HCT116 (cell line): Measurements from ENCODE around the gene KLK12. TPM values are rescaled to one million over a fixed set of nuclear protein-coding genes. Genes with fewer than 3 reads are reported as not detected.

Source experiments
- ATAC-seq: fragments of 200-7000 bp; cut with Tn5 transposase; 2 replicates; pipeline ENCODE4 v1.9.1; 2020; ENCODE audit warnings: mild to moderate bottlenecking, moderate library complexity
- BruUV-seq: library from RNA; stranded (reverse); fragments of 400-500 nt; replicated peaks from 2 replicates; lab custom pipeline; 2021; lab: Mats Ljungman, UMichigan
- CTCF ChIA-PET: fragments of 300-600 bp; sonication (Branson Sonifier 250); formaldehyde crosslinking; loops from one replicate; lab custom pipeline; 2021; ENCODE audit warnings: antibody characterized with exemption; lab: Charles Lee
- POLR2A ChIA-PET: fragments of 300-600, 350-600 bp; sonication (Branson Sonifier 250); formaldehyde crosslinking; loops from one replicate; lab custom pipeline; 2021; ENCODE audit warnings: antibody characterized with exemption; lab: Charles Lee
- RAD21 ChIA-PET, 2 experiments: fragments of 300-600 bp; sonication (Branson Sonifier 250); formaldehyde crosslinking; loops; one replicate each; lab custom pipeline; 2023; ENCODE audit warnings: low total read pairs in 2 of 2; ENCODE audit not compliant: uncharacterized antibody in 2 of 2, unreplicated experiment in 2 of 2, low non-redundant PET in 1 of 2; lab: Charles Lee
- DNase-seq: peaks from one replicate; pipeline ENCODE4 v3.0.0-alpha.2; 2010; ENCODE audit warnings: low read depth, low spot score
- H2AFZ ChIP-seq: fragments of 200-600 bp; shearing (Covaris generic), sonication (generic); 2 replicates; pipeline ENCODE4 v1.6.1; 2017; ENCODE audit warnings: low read depth, mixed run types, mixed read lengths, antibody characterized with exemption, low read length; ENCODE audit not compliant: poor library complexity, severe bottlenecking
- H3K27ac ChIP-seq: 2 replicates; pipeline ENCODE4 v1.5.1; 2012; ENCODE audit warnings: low read depth, low read length
- H3K27me3 ChIP-seq: fragments of 200-600 bp; sonication (generic); 2 replicates; pipeline ENCODE4 v1.6.1; 2016; ENCODE audit warnings: mixed run types, low read length, mixed read lengths; ENCODE audit not compliant: insufficient read depth
- H3K36me3 ChIP-seq, 2 experiments: fragments of 200-500 bp in 1 of 2; fragments of 200-600 bp in 1 of 2; sonication (Bioruptor generic) in 1 of 2; sonication (generic) in 1 of 2; 2 replicates each; pipeline versions ENCODE4 v1.5.1 to v1.6.1; 2014 to 2016; ENCODE audit warnings: low read length in 2 of 2, inconsistent platforms in 1 of 2, mixed read lengths in 1 of 2, mixed run types in 1 of 2; ENCODE audit not compliant: insufficient read depth in 2 of 2, control insufficient read depth in 1 of 2
- H3K4me1 ChIP-seq, 2 experiments: fragments of 200-600 bp in 1 of 2; sonication (generic) in 1 of 2; 2 replicates each; pipeline versions ENCODE4 v1.5.1 to v1.6.1; 2012 to 2017; ENCODE audit warnings: low read length in 2 of 2, inconsistent platforms in 1 of 2, mild to moderate bottlenecking in 1 of 2, mixed read lengths in 1 of 2, mixed run types in 1 of 2, moderate library complexity in 1 of 2; ENCODE audit not compliant: insufficient read depth in 2 of 2, control insufficient read depth in 1 of 2
- H3K4me2 ChIP-seq: fragments of 200-600 bp; sonication (generic); 2 replicates; pipeline ENCODE4 v1.6.1; 2017; ENCODE audit warnings: mixed run types, low read length, mixed read lengths
- H3K4me3 ChIP-seq, 2 experiments: fragments of 200-600 bp in 1 of 2; sonication (generic) in 1 of 2; replicated peaks in 1 of 2; 2 replicates each; pipeline ENCODE4 v1.5.1; 2011 to 2016; ENCODE audit warnings: low read length in 2 of 2, control low read depth in 1 of 2, low read depth in 1 of 2, mild to moderate bottlenecking in 1 of 2, mixed read lengths in 1 of 2, mixed run types in 1 of 2
- H3K79me2 ChIP-seq: fragments of 200-600 bp; sonication (generic); 2 replicates; pipeline ENCODE4 v1.6.1; 2017; ENCODE audit warnings: mild to moderate bottlenecking, mixed run types, low read length, moderate library complexity, mixed read lengths; ENCODE audit not compliant: insufficient read depth
- H3K9ac ChIP-seq: fragments of 200-600 bp; sonication (generic); 2 replicates; pipeline ENCODE4 v1.6.1; 2016; ENCODE audit warnings: low read length, mixed read lengths
- H3K9me2 ChIP-seq: fragments of 200-600 bp; sonication (generic), shearing (Covaris generic); 2 replicates; pipeline ENCODE4 v1.6.1; 2017; ENCODE audit warnings: mixed run types, mild to moderate bottlenecking, moderate library complexity; ENCODE audit not compliant: insufficient read depth
- H3K9me3 ChIP-seq, 2 experiments: fragments of 200-500 bp in 1 of 2; fragments of 200-600 bp in 1 of 2; sonication (Bioruptor generic) in 1 of 2; sonication (generic) in 1 of 2; 2 replicates each; pipeline ENCODE4 v1.6.1; 2014 to 2017; ENCODE audit warnings: low read length in 2 of 2, mixed read lengths in 2 of 2, inconsistent platforms in 1 of 2, low read depth in 1 of 2, mild to moderate bottlenecking in 1 of 2, mixed run types in 1 of 2, moderate library complexity in 1 of 2; ENCODE audit not compliant: control insufficient read depth in 1 of 2, insufficient read depth in 1 of 2
- H4K20me1 ChIP-seq: fragments of 200-600 bp; sonication (generic), shearing (Covaris generic); 2 replicates; pipeline ENCODE4 v1.6.1; 2017; ENCODE audit warnings: mixed run types, mild to moderate bottlenecking, moderate library complexity; ENCODE audit not compliant: insufficient read depth
- ATF3 ChIP-seq: IDR thresholded peaks from 2 replicates; pipeline ENCODE4 v1.6.1; 2012
- CBX3 ChIP-seq: IDR thresholded peaks from 2 replicates; pipeline ENCODE4 v1.6.1; 2012; ENCODE audit warnings: low read depth
- CEBPB ChIP-seq: IDR thresholded peaks from 2 replicates; pipeline ENCODE4 v1.6.1; 2012; ENCODE audit warnings: low read depth
- CTCF ChIP-seq, 3 experiments: fragments of 200-600 bp in 1 of 3; sonication (generic) in 1 of 3; IDR thresholded peaks in 2 of 3; conservative IDR thresholded peaks in 1 of 3; 2 replicates each; pipeline ENCODE4 v1.5.1; 2012 to 2017; ENCODE audit warnings: low read depth in 2 of 3, low read length in 2 of 3, antibody characterized with exemption in 1 of 3, borderline replicate concordance in 1 of 3, control low read depth in 1 of 3, mild to moderate bottlenecking in 1 of 3, mixed read lengths in 1 of 3, mixed run types in 1 of 3, moderate library complexity in 1 of 3; ENCODE audit not compliant: insufficient read depth in 1 of 3
- ELF1 ChIP-seq: IDR thresholded peaks from 2 replicates; pipeline ENCODE4 v1.6.1; 2012; ENCODE audit warnings: low read depth, borderline replicate concordance
- EZH2 ChIP-seq: fragments of 200-600 bp; sonication (generic); IDR thresholded peaks from 2 replicates; pipeline ENCODE4 v1.6.1; 2017; ENCODE audit warnings: antibody characterized with exemption, mixed run types
- EZH2phosphoT487 ChIP-seq: fragments of 200-600 bp; IDR thresholded peaks from 2 replicates; pipeline ENCODE4 v1.6.1; 2018; ENCODE audit warnings: antibody characterized with exemption, borderline replicate concordance
- FOSL1 ChIP-seq: IDR thresholded peaks from 2 replicates; pipeline ENCODE4 v1.6.1; 2012; ENCODE audit warnings: low read depth
- JUND ChIP-seq: IDR thresholded peaks from 2 replicates; pipeline ENCODE4 v1.6.1; 2012
- MAX ChIP-seq: IDR thresholded peaks from 2 replicates; pipeline ENCODE4 v1.6.1; 2012
- POLR2A ChIP-seq: IDR thresholded peaks from 2 replicates; pipeline ENCODE4 v1.7.0; 2011; ENCODE audit warnings: borderline replicate concordance; ENCODE audit not compliant: insufficient read depth, insufficient read length; ENCODE audit errors: extremely low read depth
- REST ChIP-seq: IDR thresholded peaks from 2 replicates; pipeline ENCODE4 v1.6.1; 2012; ENCODE audit warnings: low read depth
- SIN3A ChIP-seq: IDR thresholded peaks from 2 replicates; pipeline ENCODE4 v1.6.1; 2012; ENCODE audit warnings: low read depth
- SP1 ChIP-seq: IDR thresholded peaks from 2 replicates; pipeline ENCODE4 v1.6.1; 2012; ENCODE audit warnings: low read depth
- SRF ChIP-seq: IDR thresholded peaks from 2 replicates; pipeline ENCODE4 v1.6.1; 2012; ENCODE audit warnings: low read depth
- ZFX ChIP-seq: fragments of 450-650 bp; IDR thresholded peaks from 2 replicates; pipeline ENCODE4 v1.6.1; 2017
- intact Hi-C: fragments of 100-400 bp; cut with micrococcal nuclease; formaldehyde crosslinking; loops from 2 replicates; pipeline ENCODE4 v1.10.0; 2022
- total RNA-seq: library from RNA; stranded (reverse); gene quantifications from one replicate; pipeline ENCODE4 v1.2.1, GENCODE V29; 2021; ENCODE audit not compliant: unreplicated experiment

KLK12 gene
- total RNA-seq, 1 experiment from 2014 or later, result not detected

GRCh38 chr19:50980208-50980607, 54.6 kb downstream of the KLK12 start:
- TF ChIP-seq SRF (no peak), POLR2A (no peak), ZFX (no peak), CEBPB (no peak), CTCF (IDR thresholded peaks at IDR 0.05 in 2 of 3, conservative IDR thresholded peaks at IDR 0.05 in 1 of 3; ENCODE audit: borderline replicate concordance in 1 of 3, insufficient read depth in 1 of 3, low read depth in 2 of 3, low read length in 2 of 3) (no peak), MAX (no peak), ELF1 (no peak), FOSL1 (no peak), CBX3 (no peak), REST (no peak), EZH2phosphoT487 (no peak), JUND (no peak), SIN3A (no peak), ATF3 (no peak), EZH2 (no peak), SP1 (no peak)
- H3K9ac ChIP-seq, result no peak overlapping the region
- H3K36me3 ChIP-seq, result no peaks in the 10 kb centered on the region
- RAD21 ChIA-PET, result no interaction called here
- H3K4me3 ChIP-seq, result no peak overlapping the region
- H3K27me3 ChIP-seq, result no peaks in the 10 kb centered on the region
- peaks cover 39 to 74% of the 10 kb centered on the region in 2 experiments for H3K4me1 ChIP-seq
- BruUV-seq, result no TSS peak
- no peak overlapping the region for H2AFZ ChIP-seq
- no peaks in the 10 kb centered on the region for H3K79me2 ChIP-seq
- no peaks in the 10 kb centered on the region for H3K9me2 ChIP-seq
- H4K20me1 ChIP-seq, result no peaks in the 10 kb centered on the region
- ATAC-seq, result no peak
- POLR2A ChIA-PET, result no interaction called here
- H3K9me3 ChIP-seq, result no peaks in the 10 kb centered on the region
- no peak overlapping the region for H3K27ac ChIP-seq
- intact Hi-C loops, result no loop called here
- DNase-seq, result no peak
- CTCF ChIA-PET, result interaction anchor here (0.9 kb wide), 1 partner anchor 19 kb away, joined by 4 read pairs; no protein-coding TSS in a partner anchor
- no peak overlapping the region for H3K4me2 ChIP-seq
